Right forelimb (tissue), 1 donor: ENCODE data around the gene DCK.

Source experiments
- DNase-seq: peaks from one replicate; pipeline ENCODE4 v3.0.0-alpha.2; 2018

Gene DCK

GRCh38 chr4:71065991-71066510 lies 72.6 kb downstream of the DCK start:
- no peak for DNase-seq

- DNase-seq, result no peak
Observed at GRCh38 chr4:71066737-71067716, 73.6 kb downstream of the DCK start.

- no peak for DNase-seq
Observed at GRCh38 chr4:71069063-71069462, 75.6 kb downstream of the DCK start.

- no peak for DNase-seq
Observed at GRCh38 chr4:71070015-71070414, 76.6 kb downstream of the DCK start.

- DNase-seq, result no peak
Observed at GRCh38 chr4:71074452-71075299, 81.2 kb downstream of the DCK start.
